HG03575 (cell line): ENCODE data around the gene NEK10.

Source experiments
- ATAC-seq: cut with Tn5 transposase; IDR thresholded peaks from one replicate; pipeline ENCODE4 v1.9.1; 2021; ENCODE audit not compliant: unreplicated experiment, insufficient number of reproducible peaks, low FRiP score; ENCODE audit errors: extremely low read depth

NEK10 gene

DNA sequence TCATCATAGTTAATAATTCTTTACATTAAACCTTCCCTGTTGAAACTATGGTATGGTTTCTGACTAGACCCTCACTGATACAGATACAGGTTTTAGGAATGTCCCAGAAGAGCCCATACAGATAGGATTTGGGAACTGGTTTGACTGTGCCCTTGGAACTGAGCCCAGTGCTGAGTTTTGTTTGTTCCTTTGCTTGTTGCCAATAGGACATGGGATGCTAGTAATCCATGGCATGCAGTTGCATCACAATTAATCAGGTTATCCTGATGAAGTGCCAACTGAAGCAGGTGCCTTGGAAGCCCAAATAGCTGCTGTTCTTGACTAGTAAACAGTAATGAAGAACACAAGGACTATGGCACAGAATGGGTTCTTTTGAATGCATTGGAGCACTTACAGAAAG, 230.6 kb downstream of the NEK10 start:
- no peak for ATAC-seq

GRCh38 chr3:27138005-27138404, 231.2 kb downstream of the NEK10 start:
- no peak for ATAC-seq

- no peak for ATAC-seq
Observed at GRCh38 chr3:27134171-27134796, 234.9 kb downstream of the NEK10 start.

DNA sequence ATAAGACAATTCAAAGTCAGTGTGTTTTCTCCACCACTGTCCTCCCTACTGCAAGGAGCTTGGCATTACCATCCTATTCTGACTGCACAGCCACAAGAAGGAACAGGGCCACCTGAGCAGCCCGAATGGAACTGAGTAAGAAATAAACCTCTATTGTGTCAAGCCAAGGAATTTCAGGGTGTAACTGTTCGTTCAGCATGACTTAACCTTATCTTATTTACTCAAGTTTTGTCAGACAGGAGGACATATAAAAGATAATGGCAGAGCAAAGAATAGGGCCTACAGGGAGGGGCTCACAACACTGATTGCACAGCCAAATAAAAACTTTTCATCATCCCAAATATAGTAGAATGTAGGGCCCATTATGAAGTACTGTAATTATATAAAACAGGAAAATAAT, 236.1 kb downstream of the NEK10 start:
- no peak for ATAC-seq

GRCh38 chr3:27130796-27131195, 238.4 kb downstream of the NEK10 start:
- ATAC-seq = no peak

- no peak for ATAC-seq
Observed at GRCh38 chr3:27127879-27128278, 241.3 kb downstream of the NEK10 start.

DNA sequence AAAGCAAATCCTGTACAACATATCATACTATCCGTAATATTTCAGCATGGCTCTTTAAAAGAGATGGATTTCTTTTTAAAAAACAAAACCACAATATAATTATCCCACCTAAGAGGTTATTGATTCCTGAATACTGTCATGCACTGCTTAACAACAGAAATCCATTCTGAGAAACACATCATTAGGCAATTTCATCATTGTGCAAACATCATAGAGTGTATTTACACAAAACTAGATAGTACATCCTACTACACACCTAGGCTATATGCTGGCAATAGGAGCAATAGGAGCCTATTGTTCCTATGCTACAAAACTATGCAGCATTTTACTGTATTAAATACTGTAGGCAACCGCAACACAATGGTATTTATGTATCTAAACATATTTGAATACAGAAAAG, 242.0 kb downstream of the NEK10 start:
- no peak for ATAC-seq

DNA sequence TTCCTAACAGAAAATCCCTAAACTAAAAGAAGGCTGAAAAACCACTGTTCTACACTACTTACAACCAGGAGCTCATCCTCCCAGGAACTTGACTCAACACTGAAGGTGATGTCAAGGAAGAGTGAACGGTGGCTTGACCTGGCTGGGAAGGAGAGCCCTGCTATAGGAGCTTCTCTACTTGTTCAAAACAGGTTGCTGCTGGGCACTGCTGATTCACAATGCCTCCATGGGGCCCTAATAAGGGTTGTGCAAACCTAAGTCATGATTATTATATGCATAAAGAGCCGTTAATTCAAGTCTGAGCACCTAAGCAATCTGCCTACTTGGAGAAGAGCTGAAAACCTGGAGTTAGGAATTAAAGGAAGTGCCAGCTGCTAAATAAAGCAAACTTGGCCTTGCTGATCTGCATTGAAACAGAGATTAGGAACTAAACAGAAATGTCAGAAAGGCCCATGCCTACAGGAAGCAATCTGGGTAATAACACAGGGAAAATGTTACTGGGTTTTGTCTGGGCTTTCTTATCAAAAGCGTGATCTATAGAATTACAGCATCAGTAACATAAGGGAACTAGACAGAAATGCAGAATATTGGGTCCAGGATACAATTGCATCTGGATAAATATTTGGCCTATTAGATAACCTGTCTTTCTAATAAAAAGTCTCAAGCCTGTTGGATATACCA, 243.2 kb downstream of the NEK10 start:
- no peak for ATAC-seq

- no peak for ATAC-seq
Observed at GRCh38 chr3:27119639-27120038, 249.5 kb downstream of the NEK10 start.

DNA sequence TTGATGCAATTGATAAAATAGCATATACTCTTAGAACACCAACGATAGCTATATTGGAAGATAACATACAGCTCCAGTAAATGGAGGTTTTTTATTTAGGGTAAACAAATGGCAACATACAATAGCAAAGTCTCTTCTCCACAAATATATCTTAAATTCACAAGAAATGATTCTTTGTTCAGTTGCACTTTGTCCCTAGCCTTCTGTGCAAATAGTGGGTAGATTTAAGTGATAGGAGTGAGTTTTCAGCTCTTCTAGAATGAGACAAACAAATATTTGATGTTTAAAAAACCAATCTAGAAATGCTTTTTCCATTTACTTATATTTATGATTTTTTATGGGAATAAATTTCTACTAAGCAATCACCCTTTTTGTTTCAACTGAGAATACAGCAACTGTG, 253.8 kb downstream of the NEK10 start:
- no peak for ATAC-seq

GRCh38 chr3:27114684-27115083, 254.5 kb downstream of the NEK10 start:
- ATAC-seq = no peak

DNA sequence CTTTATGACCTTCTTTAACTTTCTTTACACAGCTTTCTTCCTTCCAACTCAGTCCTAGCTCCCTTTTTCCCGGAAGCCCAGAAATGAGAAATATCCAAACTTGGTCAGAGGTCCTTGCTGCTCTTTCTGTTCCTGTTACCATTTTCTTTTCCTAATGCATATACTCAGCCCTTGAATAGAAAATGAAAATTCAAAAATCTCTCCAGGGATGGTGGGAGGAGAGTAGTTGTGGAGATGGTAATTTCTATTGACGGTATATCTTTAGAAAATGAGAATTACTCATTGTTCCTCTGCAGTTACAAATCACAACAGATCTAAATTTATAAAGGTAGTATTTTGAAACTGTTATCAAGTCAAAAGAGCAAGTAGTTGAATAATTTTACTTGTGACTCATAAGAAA, 255.1 kb downstream of the NEK10 start:
- ATAC-seq = no peak

- no peak for ATAC-seq
Observed at GRCh38 chr3:27110020-27110419, 259.2 kb downstream of the NEK10 start.

DNA sequence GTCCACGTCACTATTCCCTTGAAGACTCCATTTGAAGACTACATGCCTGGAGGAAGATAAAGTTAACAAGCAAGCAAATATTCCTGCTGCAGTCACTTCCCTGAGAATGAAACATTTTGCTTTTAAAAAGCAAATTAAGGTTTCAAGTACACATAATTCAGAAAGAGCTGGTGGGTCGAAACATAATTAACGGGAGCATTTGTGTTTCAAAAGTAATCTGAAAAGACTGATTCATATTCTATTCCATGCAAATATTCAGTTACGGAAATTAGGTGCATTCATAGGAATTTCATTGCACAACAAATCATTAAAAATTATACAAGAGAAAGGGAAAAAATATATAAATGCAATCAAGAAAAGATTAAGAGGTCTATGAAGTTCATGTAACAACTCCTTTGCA, 260.9 kb downstream of the NEK10 start:
- ATAC-seq = no peak

DNA sequence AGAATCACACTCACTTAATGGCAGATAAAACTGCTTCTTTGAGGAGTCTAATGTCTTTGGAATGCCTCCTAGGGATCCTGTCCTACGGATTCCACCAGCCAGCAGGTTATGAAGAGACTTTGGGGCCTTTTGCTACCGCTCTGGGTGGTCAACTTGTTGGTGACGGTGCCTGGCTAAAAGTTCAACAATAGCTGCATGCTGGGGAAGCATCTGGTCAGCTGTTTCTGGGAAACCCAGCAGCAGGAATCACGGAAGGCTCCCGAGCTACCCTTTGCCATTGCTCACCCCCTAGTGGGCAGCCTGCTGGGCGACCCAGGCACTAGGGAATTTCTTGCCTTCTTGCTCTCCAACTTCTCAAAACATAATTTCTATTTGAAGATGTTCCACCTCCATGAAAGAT, 263.3 kb downstream of the NEK10 start:
- no peak for ATAC-seq

DNA sequence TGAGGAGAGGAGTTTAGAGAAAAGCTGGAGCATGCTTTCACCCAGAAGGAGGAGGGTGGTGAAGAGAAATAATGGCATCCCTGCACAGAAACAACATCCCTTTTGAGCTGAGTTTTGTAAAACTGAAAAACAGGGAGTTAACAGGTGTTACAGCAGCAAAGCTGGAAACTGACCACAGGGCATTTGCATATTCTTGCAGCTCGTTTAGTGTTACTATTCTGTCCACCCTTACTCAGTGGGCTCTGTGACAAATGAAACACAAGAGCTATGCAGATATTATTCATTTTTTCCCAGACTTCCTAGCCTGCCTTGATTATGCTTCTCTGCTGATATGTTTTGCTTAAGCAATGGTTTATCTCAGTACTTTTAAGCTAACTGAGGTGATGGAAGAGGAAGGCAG, 272.0 kb downstream of the NEK10 start:
- no peak for ATAC-seq

GRCh38 chr3:27095553-27096222, 273.5 kb downstream of the NEK10 start:
- no peak for ATAC-seq

- ATAC-seq = no peak
Observed at GRCh38 chr3:27094721-27095120, 274.5 kb downstream of the NEK10 start.

- no peak for ATAC-seq
Observed at GRCh38 chr3:27093771-27094170, 275.4 kb downstream of the NEK10 start.

DNA sequence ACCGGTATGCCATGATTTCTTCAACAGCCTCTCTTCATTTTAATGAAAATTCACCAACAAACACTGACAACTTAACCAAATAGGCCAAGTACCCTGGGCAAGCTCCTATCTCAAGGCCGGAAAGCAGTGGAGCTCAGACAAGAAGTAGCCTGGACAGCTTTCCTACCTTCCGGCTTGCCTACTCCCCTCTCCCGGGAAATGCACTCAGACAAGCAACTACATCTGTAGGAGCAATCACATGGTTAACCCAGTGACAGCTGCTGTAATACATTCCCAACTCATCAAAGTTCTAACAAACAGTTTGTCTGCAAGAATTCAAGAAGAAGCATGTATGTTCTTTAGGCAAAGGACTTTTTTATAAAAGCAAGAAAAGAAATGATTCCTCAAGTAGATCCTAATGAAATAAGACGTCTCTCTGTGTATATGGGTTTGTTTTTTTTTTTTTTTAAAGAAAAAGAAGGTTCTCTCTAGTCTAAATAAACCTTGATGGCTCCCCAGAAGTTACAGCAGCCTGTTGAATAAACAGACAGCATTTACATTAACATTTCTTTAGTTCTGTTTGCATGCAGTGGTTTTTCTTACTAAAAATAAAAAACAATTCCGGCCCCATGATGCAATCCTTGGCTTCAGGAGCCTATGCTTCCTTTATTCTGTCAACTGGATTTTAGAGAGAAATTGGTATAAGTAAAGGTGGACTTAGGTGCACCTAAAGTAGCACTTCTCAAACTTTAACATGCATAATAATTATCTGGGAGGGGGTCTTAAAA, 278.7 kb downstream of the NEK10 start:
- no peak for ATAC-seq
